ENCODE measurements around the gene PTGFRN.

GRCh38 chr1:116961606-116962005 lies 51.9 kb downstream of the PTGFRN start:
- TF ChIP-seq FOXA1 (IDR thresholded peaks at IDR 0.05) (no peak), SP1 (IDR thresholded peaks at IDR 0.05) (no peak), FOXM1 (IDR thresholded peaks at IDR 0.05; ENCODE audit: borderline replicate concordance) (no peak), CTBP1 (IDR thresholded peaks at IDR 0.05; ENCODE audit: borderline replicate concordance) (no peak), FOXK2 (IDR thresholded peaks at IDR 0.05) (no peak), NFRKB (IDR thresholded peaks at IDR 0.05) (no peak), TARDBP (IDR thresholded peaks at IDR 0.05) (no peak), ARNT (IDR thresholded peaks at IDR 0.05) (no peak), HDGF (IDR thresholded peaks at IDR 0.05; ENCODE audit: borderline replicate concordance) (no peak), PKNOX1 (IDR thresholded peaks at IDR 0.05) (no peak), ELF4 (IDR thresholded peaks at IDR 0.05) (no peak)

Measured in HEK293T (cell line).